CD4-positive, alpha-beta T cell (primary cell): Measurements from ENCODE around the gene ZSCAN22. TPM values are rescaled to one million over a fixed set of nuclear protein-coding genes. Genes with fewer than 3 reads are reported as not detected.
A peak's percentile ranks its signal among the peaks of the same experiment; 100 is the strongest.

Experiments used
- ATAC-seq: fragments of 200-7000 bp; cut with Tn5 transposase; one replicate; pipeline ENCODE4 v1.10.0; 2022; ENCODE audit warnings: mild to moderate bottlenecking; ENCODE audit not compliant: poor library complexity
- CTCF ChIA-PET: fragments of 350-600 bp; sonication (Branson Sonifier 250); formaldehyde crosslinking; loops from one replicate; lab custom pipeline; 2021; ENCODE audit warnings: antibody characterized with exemption, inconsistent platforms; lab: Charles Lee
- POLR2A ChIA-PET: fragments of 350-600 bp; sonication (Branson Sonifier 250); formaldehyde crosslinking; loops from one replicate; lab custom pipeline; 2021; ENCODE audit warnings: antibody characterized with exemption, inconsistent platforms; lab: Charles Lee
- DNase-seq, 14 experiments: peaks; one replicate each; pipeline ENCODE4 v3.0.0-alpha.2; 2013 to 2020; ENCODE audit warnings: mixed read lengths in 2 of 14
- H3K27ac ChIP-seq, 2 donors: one replicate each; pipeline versions ENCODE4 v1.5.1 to v1.7.0; 2013; ENCODE audit warnings: low read length in 2 of 2, low read depth in 1 of 2, mild to moderate bottlenecking in 1 of 2
- H3K27me3 ChIP-seq, 2 experiments: 1 replicate in 1 of 2; 2 replicates in 1 of 2; pipeline versions ENCODE4 v1.6.1 to v1.7.0; 2013; ENCODE audit warnings: low read length in 2 of 2, control low read depth in 1 of 2, mild to moderate bottlenecking in 1 of 2, moderate library complexity in 1 of 2; ENCODE audit not compliant: insufficient read depth in 2 of 2, control insufficient read depth in 1 of 2
- H3K36me3 ChIP-seq: one replicate; pipeline ENCODE4 v1.6.1; 2013; ENCODE audit warnings: low read length, control low read depth; ENCODE audit not compliant: insufficient read depth
- H3K4me1 ChIP-seq: one replicate; pipeline ENCODE4 v1.6.1; 2013; ENCODE audit warnings: low read length, control low read depth; ENCODE audit not compliant: insufficient read depth
- H3K4me3 ChIP-seq: one replicate; pipeline ENCODE4 v1.5.1; 2013; ENCODE audit warnings: mild to moderate bottlenecking, low read length, moderate library complexity
- H3K9me3 ChIP-seq, 2 experiments: 1 replicate in 1 of 2; 2 replicates in 1 of 2; pipeline versions ENCODE4 v1.6.1 to v1.7.0; 2013; ENCODE audit warnings: low read length in 2 of 2, mild to moderate bottlenecking in 2 of 2, control low read depth in 1 of 2, moderate library complexity in 1 of 2; ENCODE audit not compliant: control insufficient read depth in 1 of 2, insufficient read depth in 1 of 2
- H3K27ac Mint-ChIP-seq: one replicate; pipeline ENCODE4 v1.8.0; 2020; ENCODE audit warnings: mixed read lengths
- H3K27me3 Mint-ChIP-seq: one replicate; pipeline ENCODE4 v1.8.0; 2021; ENCODE audit warnings: mixed read lengths
- H3K36me3 Mint-ChIP-seq: one replicate; pipeline ENCODE4 v1.8.0; 2021; ENCODE audit warnings: low read depth, mixed read lengths
- H3K4me1 Mint-ChIP-seq: one replicate; pipeline ENCODE4 v1.8.0; 2021; ENCODE audit warnings: low read depth, mixed read lengths
- H3K4me3 Mint-ChIP-seq: one replicate; pipeline ENCODE4 v1.8.0; 2020; ENCODE audit warnings: mild to moderate bottlenecking, mixed read lengths
- H3K9me3 Mint-ChIP-seq: one replicate; pipeline ENCODE4 v1.8.0; 2020; ENCODE audit warnings: mixed read lengths
- CTCF ChIP-seq: fragments of 200-600 bp; IDR thresholded peaks from one replicate; pipeline ENCODE4 v1.8.0; 2022; ENCODE audit warnings: antibody characterized with exemption, mild to moderate bottlenecking
- intact Hi-C, 2 experiments: fragments of 100-400 bp; cut with DNase I in 1 of 2; cut with micrococcal nuclease in 1 of 2; formaldehyde crosslinking; loops; one replicate each; pipeline versions ENCODE4 v1.15.1 to v1.9.0; 2023 to 2025; cut with DNase I, micrococcal nuclease
- polyA plus RNA-seq, 2 donors: library from polyadenylated mRNA; unstranded; fragments of 120-200 nt; gene quantifications; one replicate each; pipeline ENCODE4 v1.2.1, GENCODE V29; 2013
- total RNA-seq, 174 experiments: library from RNA in 2 of 174; stranded (reverse) in 2 of 174; gene quantifications; one replicate each; pipeline ENCODE4 v1.2.3 and lab custom pipeline; 2021 to 2026

The ZSCAN22 gene
- total RNA-seq (under 1 TPM; 0.77 to 0.81 TPM), total RNA-seq (lab: John Stamatoyannopoulos, UW) (1.8 to 22.3 (median 9.5) reads per million in 172 experiments)
- polyA plus RNA-seq (2013, experiment 1 of 2) = 1.8 TPM
- 2.0 TPM for polyA plus RNA-seq (2013, experiment 2 of 2)

GRCh38 chr19:58326914-58327726 is at the start of gene ZSCAN22:
ZSCAN22 (plus strand) TSS chr19:58326994; CDS start chr19:58334803, 7,809 bp downstream.
- peak within 1 kb of the TSS; percentile 86 for H3K4me3 ChIP-seq
- peaks cover 6% of the 10 kb centered on the region for H3K36me3 Mint-ChIP-seq
- no peaks in the 10 kb centered on the region for H3K27me3 Mint-ChIP-seq

GRCh38 chr19:58277197-58277596 is 49.6 kb upstream of the ZSCAN22 start:
- peaks cover 74% of the 10 kb centered on the region for H3K36me3 Mint-ChIP-seq
- H3K27me3 ChIP-seq = no peaks in the 10 kb centered on the region
- intact Hi-C loops = loop anchor here (5.0 to 10.0 kb wide), 3 partner anchors 50 to 550 kb away; partner anchors contain the start of genes ZNF544 (in 2 of the 2) and ZNF671 (in 1 of the 2)
- peaks cover 29 to 39% of the 10 kb centered on the region in 2 experiments for H3K9me3 ChIP-seq
- peaks cover 39% of the 10 kb centered on the region for H3K4me1 Mint-ChIP-seq
- H3K4me3 Mint-ChIP-seq = no peak overlapping the region
- no peak for TF ChIP-seq CTCF
- ATAC-seq (no peak), DNase-seq (no peak)
- ChIA-PET POLR2A (no interaction called here), CTCF (no interaction called here)
- H3K27ac ChIP-seq = no peak overlapping the region
- no peaks in the 10 kb centered on the region for H3K27me3 Mint-ChIP-seq
- H3K4me3 ChIP-seq = no peak overlapping the region
- H3K36me3 ChIP-seq = peaks cover 21% of the 10 kb centered on the region
- peaks cover 2% of the 10 kb centered on the region for H3K9me3 Mint-ChIP-seq
- no peak overlapping the region for H3K27ac Mint-ChIP-seq
- peaks cover 29% of the 10 kb centered on the region for H3K4me1 ChIP-seq

More at GRCh38 chr19:58326914-58327726, at the start of gene ZSCAN22:
- Histone ChIP-seq H3K27me3 (no peaks in the 10 kb centered on the region), H3K27ac (peak within 1 kb of the TSS; percentile 65), H3K36me3 (no peaks in the 10 kb centered on the region), H3K9me3 (no peaks in the 10 kb centered on the region), H3K4me1 (peaks cover 22% of the 10 kb centered on the region)
- DNase-seq (peak; percentile 76 to 94 (median 86)), ATAC-seq (peak; percentile 88)
- CTCF ChIA-PET = interaction anchor here (1.0 to 1.5 kb wide), 2 partner anchors 187 to 193 kb away, joined by 4 to 5 read pairs; partner anchors contain the start of gene ZBTB45
- Mint-ChIP-seq H3K27ac (no peak within 1 kb of the TSS), H3K9me3 (no peaks in the 10 kb centered on the region), H3K4me1 (peaks cover 4% of the 10 kb centered on the region), H3K4me3 (no peak within 1 kb of the TSS)
- POLR2A ChIA-PET = interaction anchor here (0.7 to 1.6 kb wide), 10 partner anchors 9 to 600 kb away, joined by 3 to 16 read pairs (median 4); partner anchors contain the start of genes ERVK3-1, RPS5, ZNF132 and ZNF274
- TF ChIP-seq CTCF = no peak
- intact Hi-C loops = loop anchor here (1.0 to 10.0 kb wide), 9 partner anchors 22 to 512 kb away; partner anchors contain the start of genes ERVK3-1 (in 2 of the 2), ZNF497 (in 2 of the 2), ZBTB45 (in 1 of the 2) and ZNF132 (in 1 of the 2)
